ENCODE data around the gene VSNL1.

Gene VSNL1

GRCh38 chr2:17520761-17521160, 19.7 kb upstream of the VSNL1 start:
- no peaks in the 10 kb centered on the region for H3K36me3 ChIP-seq (ENCODE audit: control insufficient read depth, insufficient read depth, low read length)
- H3K4me1 ChIP-seq: no peaks in the 10 kb centered on the region
- TF ChIP-seq CTCF (IDR thresholded peaks at IDR 0.05): no peak
- no peaks in the 10 kb centered on the region for H3K9me3 ChIP-seq (ENCODE audit: control insufficient read depth, low read length)
- H3K4me2 ChIP-seq (ENCODE audit: low read length): no peak overlapping the region
- no peak overlapping the region for H3K27ac ChIP-seq
- H2AFZ ChIP-seq: no peak overlapping the region
- no peaks in the 10 kb centered on the region for H3K27me3 ChIP-seq (ENCODE audit: control insufficient read depth, insufficient read depth, low read length)
- H3K79me2 ChIP-seq: no peaks in the 10 kb centered on the region
- no peak overlapping the region for H3K9ac ChIP-seq
- no peak overlapping the region for H3K4me3 ChIP-seq (ENCODE audit: low read depth, low read length)

GRCh38 chr2:17521621-17522020, 18.9 kb upstream of the VSNL1 start:
- H3K9me3 ChIP-seq (ENCODE audit: control insufficient read depth, low read length): no peaks in the 10 kb centered on the region
- no peak overlapping the region for H3K27ac ChIP-seq
- H3K9ac ChIP-seq: no peak overlapping the region
- H3K79me2 ChIP-seq: no peaks in the 10 kb centered on the region
- TF ChIP-seq CTCF (IDR thresholded peaks at IDR 0.05): no peak
- no peak overlapping the region for H2AFZ ChIP-seq
- H3K4me1 ChIP-seq: no peaks in the 10 kb centered on the region
- H3K36me3 ChIP-seq (ENCODE audit: control insufficient read depth, insufficient read depth, low read length): no peaks in the 10 kb centered on the region
- no peaks in the 10 kb centered on the region for H3K27me3 ChIP-seq (ENCODE audit: control insufficient read depth, insufficient read depth, low read length)
- no peak overlapping the region for H3K4me2 ChIP-seq (ENCODE audit: low read length)
- H3K4me3 ChIP-seq (ENCODE audit: low read depth, low read length): no peak overlapping the region

DNA sequence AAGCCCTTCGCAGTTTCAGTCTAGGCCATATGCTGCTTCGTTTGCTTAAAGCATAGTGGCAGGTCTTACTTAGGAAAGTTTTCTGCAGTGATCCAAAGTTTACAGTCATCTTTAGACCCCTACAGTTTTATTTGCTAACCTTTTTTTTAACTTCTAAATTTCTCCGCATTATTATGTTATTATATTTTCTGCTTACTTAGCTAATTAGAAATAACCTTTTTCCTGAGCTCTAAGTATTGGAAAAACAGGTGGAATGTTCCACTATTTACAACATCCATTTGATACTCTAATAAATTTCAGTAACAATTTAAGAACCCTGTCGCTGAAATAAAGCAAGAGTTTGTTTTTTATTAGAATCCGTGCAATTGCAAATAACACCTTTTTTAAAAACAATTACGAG, 18.2 kb upstream of the VSNL1 start:
- H2AFZ ChIP-seq: no peak overlapping the region
- H3K27ac ChIP-seq: no peak overlapping the region
- no peak overlapping the region for H3K4me2 ChIP-seq (ENCODE audit: low read length)
- no peak for TF ChIP-seq CTCF (IDR thresholded peaks at IDR 0.05)
- no peaks in the 10 kb centered on the region for H3K27me3 ChIP-seq (ENCODE audit: control insufficient read depth, insufficient read depth, low read length)
- H3K79me2 ChIP-seq: no peaks in the 10 kb centered on the region
- no peak overlapping the region for H3K9ac ChIP-seq
- no peaks in the 10 kb centered on the region for H3K4me1 ChIP-seq
- H3K9me3 ChIP-seq (ENCODE audit: control insufficient read depth, low read length): no peaks in the 10 kb centered on the region
- H3K36me3 ChIP-seq (ENCODE audit: control insufficient read depth, insufficient read depth, low read length): no peaks in the 10 kb centered on the region
- no peak overlapping the region for H3K4me3 ChIP-seq (ENCODE audit: low read depth, low read length)

- no peak overlapping the region for H3K4me2 ChIP-seq (ENCODE audit: low read length)
- no peaks in the 10 kb centered on the region for H3K4me1 ChIP-seq
- H3K9ac ChIP-seq: no peak overlapping the region
- TF ChIP-seq CTCF (IDR thresholded peaks at IDR 0.05): no peak
- no peaks in the 10 kb centered on the region for H3K27me3 ChIP-seq (ENCODE audit: control insufficient read depth, insufficient read depth, low read length)
- H3K79me2 ChIP-seq: no peaks in the 10 kb centered on the region
- no peaks in the 10 kb centered on the region for H3K36me3 ChIP-seq (ENCODE audit: control insufficient read depth, insufficient read depth, low read length)
- H3K9me3 ChIP-seq (ENCODE audit: control insufficient read depth, low read length): no peaks in the 10 kb centered on the region
- no peak overlapping the region for H2AFZ ChIP-seq
- no peak overlapping the region for H3K27ac ChIP-seq
- H3K4me3 ChIP-seq (ENCODE audit: low read depth, low read length): no peak overlapping the region
Observed at GRCh38 chr2:17529771-17530170, 10.7 kb upstream of the VSNL1 start.

- no peaks in the 10 kb centered on the region for H3K79me2 ChIP-seq
- no peak overlapping the region for H2AFZ ChIP-seq
- H3K4me2 ChIP-seq (ENCODE audit: low read length): no peak overlapping the region
- no peaks in the 10 kb centered on the region for H3K36me3 ChIP-seq (ENCODE audit: control insufficient read depth, insufficient read depth, low read length)
- H3K27ac ChIP-seq: no peak overlapping the region
- H3K27me3 ChIP-seq (ENCODE audit: control insufficient read depth, insufficient read depth, low read length): peaks cover under 1% of the 10 kb centered on the region
- TF ChIP-seq CTCF (IDR thresholded peaks at IDR 0.05): no peak
- no peak overlapping the region for H3K4me3 ChIP-seq (ENCODE audit: low read depth, low read length)
- H3K9me3 ChIP-seq (ENCODE audit: control insufficient read depth, low read length): no peaks in the 10 kb centered on the region
- no peaks in the 10 kb centered on the region for H3K4me1 ChIP-seq
- no peak overlapping the region for H3K9ac ChIP-seq
Observed at GRCh38 chr2:17533546-17533945, 7.0 kb upstream of the VSNL1 start.
